ENCODE data around the gene CROCC2. TPM values are rescaled to one million over a fixed set of nuclear protein-coding genes. Genes with fewer than 3 reads are reported as not detected.

The CROCC2 gene
- total and polyA plus RNA-seq, 2 of the 13 experiments (the other 11 are each of a cell fraction or from before 2014, with no cell fraction given), result not detected

GRCh38 chr2:240989451-240990265 lies 83.5 kb downstream of the CROCC2 start (continued):
- TF ChIP-seq PHF21A (CRISPR knock-in tag; IDR thresholded peaks at IDR 0.05) (no peak), JUNB (CRISPR knock-in tag; IDR thresholded peaks at IDR 0.05; ENCODE audit: borderline replicate concordance) (no peak), SMC3 (IDR thresholded peaks at IDR 0.05; ENCODE audit: low read length) (peak; percentile 81), FOXJ3 (CRISPR knock-in tag; IDR thresholded peaks at IDR 0.05; ENCODE audit: borderline replicate concordance) (no peak), ZNF496 (CRISPR knock-in tag; IDR thresholded peaks at IDR 0.05; ENCODE audit: insufficient replicate concordance) (no peak), ZNF839 (CRISPR knock-in tag; IDR thresholded peaks at IDR 0.05; ENCODE audit: borderline replicate concordance) (peak; percentile 32; the same call in 1 of the 2 replicates), ZNF772 (CRISPR knock-in tag; IDR thresholded peaks at IDR 0.05) (no peak), ATF3 (CRISPR knock-in tag; IDR thresholded peaks at IDR 0.05) (0 out of 2 replicates have a peak, but pooled peaks have one; percentile 14), ZNF776 (CRISPR knock-in tag; IDR thresholded peaks at IDR 0.05) (no peak), POGK (CRISPR knock-in tag; conservative IDR thresholded peaks at IDR 0.05) (no peak), POLR2AphosphoS2 (IDR thresholded peaks at IDR 0.05; ENCODE audit: low read depth, low read length) (no peak), YEATS4 (CRISPR knock-in tag; IDR thresholded peaks at IDR 0.05; ENCODE audit: borderline replicate concordance) (no peak), ZNF547 (CRISPR knock-in tag; IDR thresholded peaks at IDR 0.05) (0 out of 2 replicates have a peak, but pooled peaks have one; percentile 49), ZNF17 (CRISPR knock-in tag; IDR thresholded peaks at IDR 0.05) (no peak), ZNF629 (CRISPR knock-in tag; conservative IDR thresholded peaks at IDR 0.05) (no peak), HNRNPLL (IDR thresholded peaks at IDR 0.05; ENCODE audit: low read depth, low read length, poor library complexity, severe bottlenecking) (peak; percentile 24), CCAR2 (optimal IDR thresholded peaks at IDR 0.05; ENCODE audit: low read depth, low read length) (no peak), NFYB (CRISPR knock-in tag; IDR thresholded peaks at IDR 0.05) (no peak), ZNF264 (CRISPR knock-in tag; IDR thresholded peaks at IDR 0.05) (no peak), FOXK1 (CRISPR knock-in tag; IDR thresholded peaks at IDR 0.05; ENCODE audit: borderline replicate concordance, low read depth) (no peak), ZSCAN25 (CRISPR knock-in tag; IDR thresholded peaks at IDR 0.05) (peak; percentile 95), ZNF724P (CRISPR knock-in tag; IDR thresholded peaks at IDR 0.05; ENCODE audit: borderline replicate concordance) (no peak), MYC (CRISPR knock-in tag; IDR thresholded peaks at IDR 0.05; ENCODE audit: borderline replicate concordance) (peak; percentile 58), ZNF781 (CRISPR knock-in tag; IDR thresholded peaks at IDR 0.05; ENCODE audit: borderline replicate concordance, not compliant biosample characterization) (no peak), HIC2 (CRISPR knock-in tag; IDR thresholded peaks at IDR 0.05; ENCODE audit: low read depth) (peak; percentile 71)

Data from HepG2 (cell line).